GM18873 (cell line): Measurements from ENCODE around the gene THBS4.
"Not testable (repeated sequence)": the region's sequence is repeated elsewhere in the genome, so short reads cannot be mapped to it uniquely, and the experiment has no call there.

Source experiments
- ATAC-seq: cut with Tn5 transposase; IDR thresholded peaks from one replicate; pipeline ENCODE4 v1.9.1; 2021; ENCODE audit warnings: mild to moderate bottlenecking, moderate library complexity, moderate number of reproducible peaks; ENCODE audit not compliant: unreplicated experiment, low FRiP score

Gene THBS4

GRCh38 chr5:80111376-80111990, 76.3 kb downstream of the THBS4 start:
- ATAC-seq = not testable (repeated sequence)

- no peak for ATAC-seq
Observed at GRCh38 chr5:80114860-80115259, 79.7 kb downstream of the THBS4 start.

GRCh38 chr5:80116000-80116399, 80.9 kb downstream of the THBS4 start:
- ATAC-seq = no peak

DNA sequence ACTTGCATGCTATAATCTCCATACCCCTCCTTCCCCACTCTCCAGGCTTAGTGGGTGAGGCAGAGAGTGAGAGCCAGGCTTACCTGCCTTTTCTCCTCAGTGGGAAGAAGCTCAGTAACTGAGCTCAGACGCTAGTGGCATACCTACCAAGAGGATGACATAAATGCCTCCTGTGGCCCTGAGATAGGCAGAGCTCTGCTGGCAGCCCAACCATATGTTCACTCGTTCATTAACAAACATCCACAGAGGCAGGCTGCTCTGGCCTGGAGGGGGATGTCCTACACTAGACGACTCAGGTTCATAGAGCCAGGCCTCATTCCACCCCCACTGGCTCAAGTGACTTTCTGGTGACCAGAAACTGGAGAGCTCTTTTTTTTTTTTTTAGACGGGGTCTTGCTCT, 81.3 kb downstream of the THBS4 start:
- no peak for ATAC-seq

- no peak for ATAC-seq
Observed at GRCh38 chr5:80117446-80117845, 82.3 kb downstream of the THBS4 start.

- ATAC-seq = no peak
Observed at GRCh38 chr5:80119372-80119771, 84.2 kb downstream of the THBS4 start.

- no peak for ATAC-seq
Observed at GRCh38 chr5:80122579-80122978, 87.4 kb downstream of the THBS4 start.

DNA sequence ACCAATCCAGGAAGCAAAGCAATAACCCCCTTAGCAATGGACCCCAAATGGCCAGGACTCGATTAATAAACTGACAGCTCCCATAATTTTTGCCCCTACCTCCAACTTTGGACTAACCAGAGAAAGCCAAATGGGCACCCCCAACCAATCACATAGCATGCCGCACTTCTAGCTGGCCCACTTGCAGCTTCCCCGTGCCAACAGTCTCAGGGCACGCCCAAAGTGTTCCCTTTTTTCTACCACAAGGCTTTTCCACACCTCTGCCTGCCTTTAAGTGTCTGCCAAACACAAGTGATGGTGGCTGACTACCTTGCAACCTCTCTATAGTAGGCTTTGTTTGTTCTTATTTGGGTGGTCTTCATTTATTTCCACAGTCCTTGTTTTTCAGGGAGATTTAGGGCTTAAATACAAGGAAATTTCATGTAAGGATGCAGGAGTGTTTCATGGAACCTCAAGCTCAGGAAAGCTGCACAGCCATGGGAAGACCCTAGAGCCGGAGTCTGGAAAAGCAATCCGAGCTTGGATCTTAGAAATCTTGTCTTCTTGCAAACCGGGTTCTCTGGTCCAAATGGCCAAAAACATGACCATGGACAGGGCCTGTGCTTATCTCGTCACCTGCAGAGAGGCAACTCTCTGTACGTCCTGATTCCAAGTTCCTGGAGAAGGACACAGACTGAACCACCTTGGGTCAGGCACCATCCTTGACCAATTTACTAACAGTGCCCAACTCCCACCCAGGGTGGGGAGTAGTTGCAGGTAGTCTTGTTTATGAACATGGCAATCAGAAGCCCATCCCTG, 89.2 kb downstream of the THBS4 start:
- no peak for ATAC-seq

GRCh38 chr5:80125022-80125961, 90.1 kb downstream of the THBS4 start:
- ATAC-seq = peak; percentile 79

DNA sequence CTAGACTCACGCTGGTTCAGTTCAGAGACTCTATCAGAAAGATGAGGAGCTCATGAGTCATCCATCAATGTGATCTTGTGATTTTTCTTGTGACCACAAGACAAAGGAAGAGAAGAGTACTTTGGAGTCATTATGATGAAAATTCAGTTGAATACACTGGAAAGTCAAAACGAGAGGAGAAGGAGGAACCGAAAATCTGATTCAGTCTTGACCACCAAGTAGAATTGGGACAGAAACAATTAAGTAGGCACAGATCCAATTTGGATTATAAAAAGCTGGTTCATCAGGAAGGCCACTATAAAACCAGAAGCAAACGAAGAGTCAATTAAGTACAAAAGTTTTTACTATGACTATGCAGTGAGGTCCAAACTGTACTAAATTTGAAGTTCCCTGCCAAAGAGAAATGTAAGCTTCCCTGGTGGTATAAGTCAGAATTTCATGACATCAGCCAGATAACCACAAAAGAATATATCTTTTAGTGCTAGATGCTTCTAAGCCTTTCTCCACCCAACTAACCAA, 90.9 kb downstream of the THBS4 start:
- ATAC-seq = peak; percentile 51

GRCh38 chr5:80127116-80127552, 92.0 kb downstream of the THBS4 start:
- no peak for ATAC-seq

GRCh38 chr5:80128141-80128540, 93.0 kb downstream of the THBS4 start:
- ATAC-seq = no peak

- ATAC-seq = no peak
Observed at GRCh38 chr5:80129146-80129545, 94.0 kb downstream of the THBS4 start.
